Endothelial cell (in vitro differentiated cells): ENCODE results near the gene TSR3. TPM values are rescaled to one million over a fixed set of nuclear protein-coding genes. Genes with fewer than 3 reads are reported as not detected.

Source experiments
- DNase-seq: peaks from one replicate; pipeline ENCODE4 v3.0.0; 2021; ENCODE audit warnings: low spot score
- H3K27ac Mint-ChIP-seq: one replicate; pipeline ENCODE4 v1.8.0; 2021; ENCODE audit warnings: mixed read lengths, inconsistent platforms; ENCODE audit not compliant: unreplicated experiment
- H3K27me3 Mint-ChIP-seq: one replicate; pipeline ENCODE4 v1.8.0; 2021; ENCODE audit warnings: mild to moderate bottlenecking, moderate library complexity, mixed read lengths, inconsistent platforms; ENCODE audit not compliant: unreplicated experiment
- H3K36me3 Mint-ChIP-seq: one replicate; pipeline ENCODE4 v1.8.0; 2021; ENCODE audit warnings: mild to moderate bottlenecking, low read depth, mixed read lengths, inconsistent platforms; ENCODE audit not compliant: unreplicated experiment
- H3K4me1 Mint-ChIP-seq: one replicate; pipeline ENCODE4 v1.8.0; 2021; ENCODE audit warnings: mild to moderate bottlenecking, mixed read lengths, inconsistent platforms; ENCODE audit not compliant: unreplicated experiment
- H3K4me3 Mint-ChIP-seq: one replicate; pipeline ENCODE4 v1.8.0; 2021; ENCODE audit warnings: mild to moderate bottlenecking, mixed read lengths, inconsistent platforms; ENCODE audit not compliant: unreplicated experiment
- H3K9me3 Mint-ChIP-seq: one replicate; pipeline ENCODE4 v1.8.0; 2021; ENCODE audit warnings: mixed read lengths, inconsistent platforms; ENCODE audit not compliant: unreplicated experiment
- total RNA-seq: library from RNA; stranded (reverse); fragmentation: NEBNext Ultra II Directional; extraction: Animal tissue kit (Norgen Biotek cat#: 25700); gene quantifications from one replicate; pipeline ENCODE4 v1.2.1, GENCODE V29; 2021; ENCODE audit not compliant: unreplicated experiment
- TF ChIP-seq, protein P1 (sequence below): fragments of 200-600 bp; sonication (generic); IDR thresholded peaks from one replicate; pipeline ENCODE4 v1.5.0; 2021; ENCODE audit warnings: antibody characterized with exemption; ENCODE audit not compliant: unreplicated experiment

Gene TSR3
- total RNA-seq, 1 donor from 2014 or later: 68.2 TPM

- Mint-ChIP-seq H3K36me3 (peaks cover 9% of the 10 kb centered on the region), H3K4me3 (no peak overlapping the region), H3K27ac (no peak overlapping the region), H3K27me3 (peaks cover 7% of the 10 kb centered on the region), H3K9me3 (no peaks in the 10 kb centered on the region), H3K4me1 (peaks cover 9% of the 10 kb centered on the region)
- DNase-seq: no peak
- TF ChIP-seq, protein P1, sequence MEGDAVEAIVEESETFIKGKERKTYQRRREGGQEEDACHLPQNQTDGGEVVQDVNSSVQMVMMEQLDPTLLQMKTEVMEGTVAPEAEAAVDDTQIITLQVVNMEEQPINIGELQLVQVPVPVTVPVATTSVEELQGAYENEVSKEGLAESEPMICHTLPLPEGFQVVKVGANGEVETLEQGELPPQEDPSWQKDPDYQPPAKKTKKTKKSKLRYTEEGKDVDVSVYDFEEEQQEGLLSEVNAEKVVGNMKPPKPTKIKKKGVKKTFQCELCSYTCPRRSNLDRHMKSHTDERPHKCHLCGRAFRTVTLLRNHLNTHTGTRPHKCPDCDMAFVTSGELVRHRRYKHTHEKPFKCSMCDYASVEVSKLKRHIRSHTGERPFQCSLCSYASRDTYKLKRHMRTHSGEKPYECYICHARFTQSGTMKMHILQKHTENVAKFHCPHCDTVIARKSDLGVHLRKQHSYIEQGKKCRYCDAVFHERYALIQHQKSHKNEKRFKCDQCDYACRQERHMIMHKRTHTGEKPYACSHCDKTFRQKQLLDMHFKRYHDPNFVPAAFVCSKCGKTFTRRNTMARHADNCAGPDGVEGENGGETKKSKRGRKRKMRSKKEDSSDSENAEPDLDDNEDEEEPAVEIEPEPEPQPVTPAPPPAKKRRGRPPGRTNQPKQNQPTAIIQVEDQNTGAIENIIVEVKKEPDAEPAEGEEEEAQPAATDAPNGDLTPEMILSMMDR: no peak
Measured at GRCh38 chr16:1374418-1375297, 23.0 kb upstream of the TSR3 start.

GRCh38 chr16:1372292-1372950 lies 20.7 kb upstream of the TSR3 start:
- Mint-ChIP-seq H3K9me3 (no peaks in the 10 kb centered on the region), H3K27ac (no peak overlapping the region), H3K27me3 (peaks cover 3% of the 10 kb centered on the region), H3K4me1 (no peaks in the 10 kb centered on the region), H3K36me3 (peaks cover 5% of the 10 kb centered on the region), H3K4me3 (no peak overlapping the region)
- no peak for DNase-seq
- TF ChIP-seq, protein P1: no peak

DNA sequence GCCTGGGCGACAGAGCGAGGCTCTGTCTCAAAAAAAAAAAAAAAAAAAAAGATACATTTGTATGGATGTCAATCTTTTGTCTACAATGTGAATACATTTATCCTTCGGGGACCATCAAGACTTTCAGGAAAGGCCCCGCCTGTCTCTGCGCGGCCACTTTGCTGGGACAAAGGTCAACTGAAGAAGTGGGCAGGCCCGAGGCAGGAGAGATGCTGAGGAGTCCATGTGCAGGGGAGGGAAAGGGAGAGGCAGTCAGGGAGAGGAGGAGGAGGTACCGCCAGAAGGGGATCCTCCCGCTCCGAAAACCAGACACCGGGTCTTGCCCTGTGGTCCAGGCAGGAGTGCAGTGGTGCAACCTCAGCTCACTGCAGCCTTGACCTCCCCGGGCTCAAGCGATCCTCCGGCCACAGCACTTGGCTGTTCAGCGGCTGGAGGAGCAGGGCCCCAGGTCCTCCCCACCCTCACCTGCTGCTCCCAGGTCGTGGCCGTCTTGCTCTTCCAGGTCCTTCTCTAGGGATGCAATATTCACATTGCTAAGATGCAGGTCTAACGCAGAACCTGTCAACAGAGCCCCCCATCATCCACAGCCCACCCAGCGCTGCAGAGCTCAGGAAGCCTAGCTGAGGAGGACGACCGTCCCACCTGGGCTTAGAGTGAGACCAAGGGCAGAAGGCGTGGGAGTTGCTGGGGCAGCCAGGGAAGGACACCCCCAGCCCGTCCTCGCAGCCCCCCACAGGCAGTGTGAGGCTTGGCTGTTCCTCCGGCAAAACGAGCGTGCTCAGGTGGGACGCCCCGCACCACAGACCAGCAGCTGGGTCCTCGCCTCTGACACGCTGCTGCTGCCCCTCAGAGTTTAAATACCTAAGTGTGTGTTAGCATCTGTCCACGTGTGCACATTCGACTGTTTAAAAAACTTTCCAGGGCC lies 19.6 kb upstream of the TSR3 start:
- H3K27ac Mint-ChIP-seq: no peak overlapping the region
- H3K4me3 Mint-ChIP-seq: no peak overlapping the region
- no peak for DNase-seq
- TF ChIP-seq, protein P1: no peak
- peaks cover under 1% of the 10 kb centered on the region for H3K36me3 Mint-ChIP-seq
- H3K4me1 Mint-ChIP-seq: no peaks in the 10 kb centered on the region
- H3K9me3 Mint-ChIP-seq: no peaks in the 10 kb centered on the region
- H3K27me3 Mint-ChIP-seq: peaks cover 3% of the 10 kb centered on the region

- TF ChIP-seq, protein P1: no peak
- no peak for DNase-seq
- Mint-ChIP-seq H3K4me3 (no peak overlapping the region), H3K4me1 (no peaks in the 10 kb centered on the region), H3K27ac (no peak overlapping the region), H3K9me3 (no peaks in the 10 kb centered on the region), H3K27me3 (peaks cover 1% of the 10 kb centered on the region), H3K36me3 (peaks cover 3% of the 10 kb centered on the region)
Measured at GRCh38 chr16:1367486-1368174, 16.0 kb upstream of the TSR3 start.
